A549 (cell line): ENCODE measurements around the gene E4F1.

Experiments used
- CHD2 ChIP-seq: fragments of 150-350 bp; IDR thresholded peaks from 2 replicates; pipeline ENCODE4 v1.6.1; 2014; ENCODE audit warnings: low read length; ENCODE audit not compliant: partially characterized antibody
- EP300 ChIP-seq, 2 experiments: fragments of >200 bp; sonication (Bioruptor Twin); formaldehyde crosslinking; IDR thresholded peaks; 2 replicates in 1 of 2; 3 replicates in 1 of 2; pipeline ENCODE4 v1.6.1; 2016 to 2017
- ESRRA ChIP-seq: fragments of 150-350 bp; IDR thresholded peaks from 2 replicates; pipeline ENCODE4 v1.6.1; 2014; ENCODE audit warnings: mild to moderate bottlenecking, low read length, borderline replicate concordance
- JUN ChIP-seq, 2 experiments: fragments of >200 bp; sonication (Bioruptor Twin); formaldehyde crosslinking; IDR thresholded peaks; 2 replicates in 1 of 2; 3 replicates in 1 of 2; pipeline ENCODE4 v1.6.1; 2016 to 2017
- JUNB ChIP-seq: fragments of >200 bp; sonication (Bioruptor Twin); formaldehyde crosslinking; IDR thresholded peaks from 2 replicates; pipeline ENCODE4 v1.6.1; 2016
- POLR2A ChIP-seq: IDR thresholded peaks from 2 replicates; pipeline ENCODE4 v1.6.1; 2012; ENCODE audit warnings: mild to moderate bottlenecking, low read length
- RNF2 ChIP-seq: fragments of 200-600 bp; sonication (generic); IDR thresholded peaks from 2 replicates; pipeline ENCODE4 v1.6.1; 2016; ENCODE audit warnings: low read depth, mild to moderate bottlenecking, antibody characterized with exemption, moderate library complexity, borderline replicate concordance
- ZC3H11A ChIP-seq: fragments of 450-650 bp; IDR thresholded peaks from 2 replicates; pipeline ENCODE4 v1.6.1; 2014; ENCODE audit warnings: antibody characterized with exemption, mild to moderate bottlenecking
- TF ChIP-seq, protein P1 (sequence below): fragments of >200 bp; sonication (Bioruptor Twin); formaldehyde crosslinking; IDR thresholded peaks from 3 replicates; pipeline ENCODE4 v1.5.1; 2016
- TF ChIP-seq, protein P2 (sequence below): fragments of >200 bp; sonication (Bioruptor Twin); formaldehyde crosslinking; IDR thresholded peaks from 3 replicates; pipeline ENCODE4 v1.6.1; 2016
- TF ChIP-seq, protein P3 (sequence below): IDR thresholded peaks from 2 replicates; pipeline ENCODE4 v1.6.1; 2012

DNA sequence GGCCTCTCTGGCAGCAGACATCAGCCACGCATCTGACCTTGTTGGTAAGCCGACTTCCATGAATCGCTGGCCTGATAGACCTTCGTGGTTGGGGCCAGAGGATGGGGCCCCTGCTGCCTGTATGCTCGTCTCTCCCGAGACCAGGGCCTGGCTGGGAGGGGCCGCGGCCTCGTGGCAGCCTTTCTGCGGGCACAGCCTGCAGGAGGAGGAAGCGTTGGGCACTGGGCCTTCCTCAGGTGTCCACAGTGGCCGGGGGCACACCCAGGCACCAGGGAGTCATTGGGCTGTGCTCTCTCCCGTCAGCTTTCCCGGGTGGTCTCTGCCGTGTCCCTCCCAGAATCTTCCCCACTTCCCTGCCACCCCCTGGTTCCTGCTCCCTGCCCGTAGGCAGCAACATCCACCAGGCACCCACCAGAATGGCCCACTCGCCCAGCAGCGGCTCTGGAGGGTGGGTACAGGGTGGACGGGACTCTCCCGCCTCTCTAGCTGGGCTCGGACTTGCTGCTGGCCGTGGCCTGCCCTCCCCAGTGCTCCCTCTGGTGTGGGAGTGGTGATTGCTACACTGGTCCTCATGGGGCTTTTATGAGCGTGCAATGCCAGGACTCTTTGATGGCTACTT lies 6.3 kb downstream of the E4F1 start:
- TF ChIP-seq ZC3H11A: no peak
- TF ChIP-seq, protein P1, sequence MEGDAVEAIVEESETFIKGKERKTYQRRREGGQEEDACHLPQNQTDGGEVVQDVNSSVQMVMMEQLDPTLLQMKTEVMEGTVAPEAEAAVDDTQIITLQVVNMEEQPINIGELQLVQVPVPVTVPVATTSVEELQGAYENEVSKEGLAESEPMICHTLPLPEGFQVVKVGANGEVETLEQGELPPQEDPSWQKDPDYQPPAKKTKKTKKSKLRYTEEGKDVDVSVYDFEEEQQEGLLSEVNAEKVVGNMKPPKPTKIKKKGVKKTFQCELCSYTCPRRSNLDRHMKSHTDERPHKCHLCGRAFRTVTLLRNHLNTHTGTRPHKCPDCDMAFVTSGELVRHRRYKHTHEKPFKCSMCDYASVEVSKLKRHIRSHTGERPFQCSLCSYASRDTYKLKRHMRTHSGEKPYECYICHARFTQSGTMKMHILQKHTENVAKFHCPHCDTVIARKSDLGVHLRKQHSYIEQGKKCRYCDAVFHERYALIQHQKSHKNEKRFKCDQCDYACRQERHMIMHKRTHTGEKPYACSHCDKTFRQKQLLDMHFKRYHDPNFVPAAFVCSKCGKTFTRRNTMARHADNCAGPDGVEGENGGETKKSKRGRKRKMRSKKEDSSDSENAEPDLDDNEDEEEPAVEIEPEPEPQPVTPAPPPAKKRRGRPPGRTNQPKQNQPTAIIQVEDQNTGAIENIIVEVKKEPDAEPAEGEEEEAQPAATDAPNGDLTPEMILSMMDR: no peak
- TF ChIP-seq POLR2A: no peak
- TF ChIP-seq ESRRA: no peak
- TF ChIP-seq RNF2: no peak
- TF ChIP-seq, protein P2, sequence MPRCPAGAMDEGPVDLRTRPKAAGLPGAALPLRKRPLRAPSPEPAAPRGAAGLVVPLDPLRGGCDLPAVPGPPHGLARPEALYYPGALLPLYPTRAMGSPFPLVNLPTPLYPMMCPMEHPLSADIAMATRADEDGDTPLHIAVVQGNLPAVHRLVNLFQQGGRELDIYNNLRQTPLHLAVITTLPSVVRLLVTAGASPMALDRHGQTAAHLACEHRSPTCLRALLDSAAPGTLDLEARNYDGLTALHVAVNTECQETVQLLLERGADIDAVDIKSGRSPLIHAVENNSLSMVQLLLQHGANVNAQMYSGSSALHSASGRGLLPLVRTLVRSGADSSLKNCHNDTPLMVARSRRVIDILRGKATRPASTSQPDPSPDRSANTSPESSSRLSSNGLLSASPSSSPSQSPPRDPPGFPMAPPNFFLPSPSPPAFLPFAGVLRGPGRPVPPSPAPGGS: no peak
- no peak for TF ChIP-seq JUNB
- TF ChIP-seq, protein P3, sequence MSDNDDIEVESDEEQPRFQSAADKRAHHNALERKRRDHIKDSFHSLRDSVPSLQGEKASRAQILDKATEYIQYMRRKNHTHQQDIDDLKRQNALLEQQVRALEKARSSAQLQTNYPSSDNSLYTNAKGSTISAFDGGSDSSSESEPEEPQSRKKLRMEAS: no peak
- TF ChIP-seq EP300 (IDR thresholded peaks at IDR 0.05): no peak
- no peak for TF ChIP-seq CHD2
- TF ChIP-seq JUN (IDR thresholded peaks at IDR 0.05): no peak
